Measurements from ENCODE around the gene NKAIN2.

The NKAIN2 gene

GRCh38 chr6:123994891-123995635 is 191.4 kb downstream of the NKAIN2 start:
- no peak for DNase-seq (ENCODE audit: low read depth)
- TF ChIP-seq CTCF (IDR thresholded peaks at IDR 0.05; ENCODE audit: low read depth, low read length) (no peak), POLR2A (IDR thresholded peaks at IDR 0.05; ENCODE audit: extremely low read depth, insufficient read length) (no peak), MYC (IDR thresholded peaks at IDR 0.05; ENCODE audit: low read depth, low read length) (no peak), MAX (IDR thresholded peaks at IDR 0.05; ENCODE audit: low read depth, low read length) (no peak)
- H3K4me3 ChIP-seq (ENCODE audit: low read depth, low read length) = no peak overlapping the region

- H3K4me3 ChIP-seq (ENCODE audit: low read depth, low read length) = no peak overlapping the region
- DNase-seq (ENCODE audit: low read depth) = no peak
- TF ChIP-seq CTCF (IDR thresholded peaks at IDR 0.05; ENCODE audit: low read depth, low read length) (no peak), MYC (IDR thresholded peaks at IDR 0.05; ENCODE audit: low read depth, low read length) (no peak), POLR2A (IDR thresholded peaks at IDR 0.05; ENCODE audit: extremely low read depth, insufficient read length) (no peak), MAX (IDR thresholded peaks at IDR 0.05; ENCODE audit: low read depth, low read length) (no peak)
Measured at GRCh38 chr6:123997223-123997622, 193.6 kb downstream of the NKAIN2 start.

GRCh38 chr6:124002377-124003081 is 198.9 kb downstream of the NKAIN2 start:
- DNase-seq (ENCODE audit: low read depth) = no peak
- no peak for TF ChIP-seq CTCF (IDR thresholded peaks at IDR 0.05; ENCODE audit: low read depth, low read length)
- TF ChIP-seq MYC (IDR thresholded peaks at IDR 0.05; ENCODE audit: low read depth, low read length) = no peak
- no peak for TF ChIP-seq POLR2A (IDR thresholded peaks at IDR 0.05; ENCODE audit: extremely low read depth, insufficient read length)
- TF ChIP-seq MAX (IDR thresholded peaks at IDR 0.05; ENCODE audit: low read depth, low read length) = no peak
- no peak overlapping the region for H3K4me3 ChIP-seq (ENCODE audit: low read depth, low read length)

- no peak for DNase-seq (ENCODE audit: low read depth)
- no peak overlapping the region for H3K4me3 ChIP-seq (ENCODE audit: low read depth, low read length)
- TF ChIP-seq POLR2A (IDR thresholded peaks at IDR 0.05; ENCODE audit: extremely low read depth, insufficient read length) (no peak), MYC (IDR thresholded peaks at IDR 0.05; ENCODE audit: low read depth, low read length) (no peak), MAX (IDR thresholded peaks at IDR 0.05; ENCODE audit: low read depth, low read length) (no peak)
Measured at GRCh38 chr6:124007266-124007665, 203.6 kb downstream of the NKAIN2 start.

GRCh38 chr6:124008000-124008987 is 204.6 kb downstream of the NKAIN2 start:
- no peak overlapping the region for H3K4me3 ChIP-seq (ENCODE audit: low read depth, low read length)
- DNase-seq (ENCODE audit: low read depth) = no peak
- TF ChIP-seq POLR2A (IDR thresholded peaks at IDR 0.05; ENCODE audit: extremely low read depth, insufficient read length) = no peak
- TF ChIP-seq MYC (IDR thresholded peaks at IDR 0.05; ENCODE audit: low read depth, low read length) = no peak
- no peak for TF ChIP-seq MAX (IDR thresholded peaks at IDR 0.05; ENCODE audit: low read depth, low read length)
- TF ChIP-seq CTCF (IDR thresholded peaks at IDR 0.05; ENCODE audit: low read depth, low read length) = no peak
